Putamen (tissue), 1 donor: ENCODE results near the gene ELP4.

Source experiments
- DNase-seq: peaks from one replicate; pipeline ENCODE4 v3.0.0-alpha.2; 2016; ENCODE audit warnings: low spot score

The ELP4 gene

GRCh38 chr11:31779374-31779791, 269.8 kb downstream of the ELP4 start:
- DNase-seq: no peak

DNA sequence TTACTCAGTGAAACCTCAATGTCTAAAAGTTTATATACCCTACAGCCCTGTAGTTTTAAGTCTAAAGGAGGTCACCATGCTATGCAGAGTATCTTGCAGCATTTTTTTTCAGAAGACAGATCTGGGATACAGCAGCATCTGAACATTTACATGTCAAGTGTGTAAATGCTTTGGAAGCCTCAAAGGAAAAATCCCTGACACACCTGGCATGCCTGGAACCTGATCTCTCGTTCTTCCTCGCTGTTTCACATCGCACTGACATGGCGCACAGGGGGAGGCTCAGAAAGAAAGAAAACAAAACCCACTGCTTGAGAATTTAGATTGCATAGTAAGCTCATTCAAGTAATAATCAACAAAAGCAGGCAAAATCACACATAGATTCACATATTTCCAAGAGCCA, 270.5 kb downstream of the ELP4 start:
- DNase-seq: no peak

DNA sequence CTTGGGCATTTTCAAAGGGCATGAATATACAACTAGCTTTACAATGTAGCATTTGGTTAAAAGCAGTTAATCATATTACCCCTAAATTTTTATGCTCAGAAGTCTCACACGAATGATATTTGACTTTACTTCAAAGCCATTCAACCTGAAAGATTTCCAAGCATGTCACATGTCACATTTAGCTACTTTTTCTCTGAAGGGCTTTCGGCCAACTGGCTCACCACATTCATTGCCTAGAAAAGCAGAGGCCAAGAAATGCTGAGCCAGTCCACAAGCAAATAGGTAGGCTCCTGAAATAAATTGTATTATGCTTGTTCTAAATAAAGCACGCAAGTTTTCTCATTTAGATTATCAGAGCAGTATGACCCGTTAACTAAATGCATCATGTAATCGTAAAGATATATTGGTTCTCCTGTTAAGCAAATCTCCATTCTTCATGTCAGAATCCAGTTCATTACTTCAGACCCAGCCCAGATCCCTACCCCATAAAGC, 271.0 kb downstream of the ELP4 start:
- DNase-seq: no peak

- no peak for DNase-seq
Measured at GRCh38 chr11:31782257-31782656, 272.7 kb downstream of the ELP4 start.

- no peak for DNase-seq
Measured at GRCh38 chr11:31783252-31783651, 273.7 kb downstream of the ELP4 start.

DNA sequence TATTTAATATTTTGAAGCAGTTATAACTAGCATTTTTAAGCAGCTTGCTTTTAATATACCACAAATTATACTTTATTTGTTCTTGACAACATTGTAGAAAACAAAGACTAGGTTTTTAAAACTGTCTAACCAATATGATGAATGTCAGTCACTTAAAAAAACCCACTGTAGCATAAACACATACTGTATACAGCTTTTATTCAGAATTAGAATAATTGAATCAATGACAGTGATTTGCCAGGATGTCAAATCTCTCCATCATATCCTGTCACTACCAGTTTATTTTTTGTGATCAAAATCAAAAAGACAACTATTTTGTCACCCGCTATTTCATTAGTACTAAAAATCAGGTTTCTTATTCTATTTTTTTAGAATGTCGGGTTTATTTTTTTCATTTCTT, 275.0 kb downstream of the ELP4 start:
- DNase-seq: no peak

GRCh38 chr11:31786996-31787685, 277.6 kb downstream of the ELP4 start:
- DNase-seq: peak; percentile 68

GRCh38 chr11:31788085-31788484, 278.5 kb downstream of the ELP4 start:
- DNase-seq: no peak

DNA sequence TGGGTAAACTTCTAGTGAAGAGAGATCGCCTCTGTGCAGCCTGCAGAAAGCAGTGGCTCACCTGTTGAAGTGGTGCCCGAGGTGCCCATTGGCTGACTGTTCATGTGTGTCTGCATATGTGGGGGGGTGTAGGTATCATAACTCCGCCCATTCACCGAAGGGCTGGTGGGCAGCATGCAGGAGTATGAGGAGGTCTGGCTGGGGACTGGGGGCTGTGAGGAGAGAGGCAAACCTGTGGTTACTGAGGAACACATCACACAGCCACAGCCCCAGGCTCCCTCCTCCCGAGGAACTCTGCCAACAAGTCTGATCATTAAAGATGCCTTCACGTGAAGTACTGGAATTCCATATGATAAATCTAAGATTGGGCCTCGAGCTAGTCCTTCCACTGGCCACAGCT, 281.1 kb downstream of the ELP4 start:
- DNase-seq: no peak

GRCh38 chr11:31792036-31792435, 282.5 kb downstream of the ELP4 start:
- DNase-seq: no peak

DNA sequence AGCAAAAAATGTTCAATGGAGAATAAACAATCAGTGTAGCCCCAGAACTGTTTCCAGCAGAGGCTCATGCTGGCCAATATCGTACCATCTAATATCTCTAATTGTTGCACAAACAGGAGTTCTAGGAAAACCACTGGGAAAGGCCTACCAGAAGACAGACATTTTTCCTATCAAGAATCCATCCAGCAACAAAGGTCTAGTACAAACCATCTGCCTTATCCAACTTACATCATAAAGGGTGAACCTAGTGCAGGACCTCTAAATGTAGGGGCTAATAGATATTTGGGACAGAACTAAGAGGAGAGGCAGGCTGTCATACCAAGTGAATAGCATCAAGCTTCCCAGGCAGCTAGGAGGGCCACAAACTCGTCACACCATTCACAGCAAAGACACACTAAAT, 282.9 kb downstream of the ELP4 start:
- no peak for DNase-seq

DNA sequence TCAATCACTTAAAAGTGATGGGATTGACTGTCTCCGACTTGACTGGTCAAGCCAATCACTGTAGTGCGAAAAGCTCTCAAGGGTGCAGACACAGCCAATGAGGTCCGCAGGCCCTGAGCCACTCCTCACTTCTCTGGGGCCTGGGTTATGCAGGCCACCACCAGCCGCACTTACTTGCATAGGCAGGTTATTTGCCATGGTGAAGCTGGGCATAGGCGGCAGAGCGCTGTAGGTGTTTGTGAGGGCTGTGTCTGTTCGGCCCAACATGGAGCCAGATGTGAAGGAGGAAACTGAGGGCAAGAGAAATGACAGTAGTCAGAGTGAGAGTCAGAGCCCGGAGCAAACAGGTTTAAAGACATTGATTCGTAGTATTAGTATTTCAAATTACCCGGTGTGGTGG, 283.7 kb downstream of the ELP4 start:
- DNase-seq: no peak

GRCh38 chr11:31794548-31794947, 285.0 kb downstream of the ELP4 start:
- DNase-seq: no peak

GRCh38 chr11:31795706-31796498, 286.3 kb downstream of the ELP4 start:
- no peak for DNase-seq

DNA sequence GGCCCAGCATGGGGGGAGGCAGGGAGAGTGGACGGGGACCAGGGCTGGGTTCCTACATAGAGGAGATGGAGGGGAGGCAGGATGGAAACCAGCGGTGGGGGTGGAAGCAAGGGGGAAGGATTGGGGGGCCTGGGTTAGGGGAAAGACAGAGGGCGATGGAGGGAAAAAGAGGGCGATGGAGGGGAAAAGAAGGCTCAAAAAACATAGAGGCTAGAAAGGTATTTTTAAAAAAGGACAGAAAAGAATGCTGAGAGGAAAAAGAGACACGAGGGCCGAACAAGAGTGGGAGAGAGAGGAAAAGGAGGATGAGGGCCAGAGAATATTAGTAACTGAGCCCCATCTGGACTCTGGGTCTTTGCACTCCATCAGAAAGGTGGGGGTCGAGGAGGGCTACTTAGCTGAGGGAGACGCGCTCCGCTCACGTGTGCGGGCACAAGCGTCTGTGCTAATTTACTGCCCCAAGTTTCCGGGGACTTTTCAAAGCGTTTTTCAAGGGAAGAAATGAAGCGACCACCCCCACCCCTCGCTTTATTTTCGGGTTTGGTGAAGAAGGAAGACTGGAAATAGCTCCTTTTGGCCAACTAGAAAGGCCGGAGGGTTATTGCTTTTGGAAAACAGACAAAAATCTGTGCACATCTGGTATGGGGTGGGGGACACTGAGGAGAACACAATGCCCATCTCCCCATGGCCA, 287.1 kb downstream of the ELP4 start:
- no peak for DNase-seq

DNA sequence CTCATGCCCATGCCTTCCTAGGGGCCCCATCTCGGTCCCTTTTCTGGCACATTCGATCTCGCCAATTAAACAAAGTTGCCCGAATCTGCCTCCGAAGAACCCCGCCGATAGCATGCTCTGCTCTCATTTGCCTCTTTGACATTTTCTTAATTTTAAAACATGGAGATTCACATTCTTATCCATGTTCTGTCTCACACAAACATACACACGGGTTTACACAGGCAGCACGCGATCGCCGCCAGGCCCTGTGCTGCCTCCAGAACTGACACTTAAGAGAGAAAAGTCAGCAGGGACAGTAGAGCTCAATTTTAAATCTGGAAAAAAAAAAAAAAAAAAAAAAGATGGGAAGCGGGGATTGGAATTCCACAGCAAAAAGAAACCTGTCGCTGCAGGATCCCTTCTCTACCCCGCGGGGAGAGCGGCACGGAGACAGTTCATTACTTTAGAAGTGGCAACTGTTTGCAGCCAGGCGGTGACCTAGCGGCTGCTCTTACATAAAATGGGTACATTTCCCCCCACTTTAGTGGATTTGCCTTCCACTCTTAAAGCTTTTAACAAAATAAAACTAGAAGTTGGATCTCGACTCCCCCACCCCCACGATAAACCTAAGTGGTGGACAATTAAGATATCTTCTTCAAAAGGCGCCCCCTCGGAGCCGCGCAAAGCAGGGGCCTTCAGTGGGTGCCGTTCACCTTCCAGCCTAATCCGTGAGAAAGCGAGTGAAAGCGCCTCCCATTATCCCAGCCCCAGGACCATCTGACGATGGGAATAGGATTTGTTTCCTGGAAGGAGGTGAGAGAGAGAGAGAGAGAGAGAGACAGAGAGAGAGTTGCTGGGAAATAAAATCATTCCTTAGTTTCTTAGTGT, 287.9 kb downstream of the ELP4 start:
- DNase-seq: no peak

DNA sequence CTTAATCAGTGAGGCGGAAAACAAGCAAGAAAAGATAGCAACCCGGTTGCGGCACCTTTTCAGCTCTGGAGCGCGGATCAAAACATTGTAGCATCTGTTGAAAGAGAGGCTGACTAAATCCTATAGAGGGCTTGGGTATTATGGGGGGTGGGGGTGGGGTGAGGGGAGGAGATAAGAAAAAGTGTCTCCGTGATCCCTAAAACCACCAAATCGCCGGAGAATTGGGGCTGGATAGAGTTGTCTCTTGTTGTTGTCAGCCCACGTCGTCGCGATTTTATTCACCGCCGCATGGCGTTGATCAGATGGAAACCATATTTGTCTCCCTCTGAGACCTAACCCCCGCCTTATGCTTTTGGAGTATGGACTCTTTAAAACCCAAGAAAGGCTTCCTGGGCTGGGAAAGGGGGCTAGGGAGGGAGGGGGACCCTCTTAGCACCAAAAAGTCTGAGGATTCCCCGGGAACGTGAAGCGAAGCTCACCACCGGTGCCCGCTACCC, 288.5 kb downstream of the ELP4 start:
- no peak for DNase-seq

DNA sequence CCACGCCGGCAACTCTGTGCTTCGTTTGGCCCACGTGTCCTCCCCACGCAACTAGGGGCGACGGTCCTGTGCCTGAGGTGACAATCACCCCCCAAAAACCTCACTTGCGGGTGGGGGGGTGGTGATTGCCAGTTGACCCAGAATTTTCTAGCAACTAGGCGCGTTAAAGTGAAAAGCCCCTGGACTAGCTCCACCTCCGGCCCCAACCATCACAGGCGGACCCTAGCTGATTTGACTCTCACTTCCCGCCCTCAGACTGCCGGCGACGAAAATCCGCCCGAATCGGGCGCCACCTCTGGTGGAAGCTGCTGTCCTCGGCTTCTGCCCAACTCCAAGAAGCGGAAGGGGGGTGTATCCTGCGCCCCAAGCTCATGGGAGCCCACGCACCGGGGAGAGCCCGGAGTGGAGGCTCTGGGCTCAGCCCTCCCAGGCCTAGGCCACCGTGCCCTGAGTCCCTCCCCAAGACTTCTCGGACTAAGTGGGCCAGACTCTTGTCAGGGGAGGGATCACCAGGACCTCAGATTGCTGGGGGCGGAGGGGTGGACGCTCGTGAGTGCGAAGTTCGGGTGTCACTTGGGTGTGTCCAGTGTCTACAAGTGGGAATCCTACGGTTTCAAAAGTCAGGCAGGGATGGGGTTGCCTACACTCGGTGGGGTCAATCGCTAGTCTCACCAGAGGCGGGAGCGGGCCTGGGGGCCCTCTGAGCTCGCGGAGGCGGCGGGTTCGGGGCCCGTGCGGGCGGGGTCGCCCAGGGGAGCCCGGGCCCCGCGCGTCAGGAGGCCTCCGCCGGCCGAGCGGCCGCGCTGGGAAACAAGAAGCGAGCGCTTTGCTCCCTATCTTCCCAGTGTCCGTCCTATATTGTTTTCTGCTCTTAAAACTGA, 289.2 kb downstream of the ELP4 start:
- no peak for DNase-seq

DNA sequence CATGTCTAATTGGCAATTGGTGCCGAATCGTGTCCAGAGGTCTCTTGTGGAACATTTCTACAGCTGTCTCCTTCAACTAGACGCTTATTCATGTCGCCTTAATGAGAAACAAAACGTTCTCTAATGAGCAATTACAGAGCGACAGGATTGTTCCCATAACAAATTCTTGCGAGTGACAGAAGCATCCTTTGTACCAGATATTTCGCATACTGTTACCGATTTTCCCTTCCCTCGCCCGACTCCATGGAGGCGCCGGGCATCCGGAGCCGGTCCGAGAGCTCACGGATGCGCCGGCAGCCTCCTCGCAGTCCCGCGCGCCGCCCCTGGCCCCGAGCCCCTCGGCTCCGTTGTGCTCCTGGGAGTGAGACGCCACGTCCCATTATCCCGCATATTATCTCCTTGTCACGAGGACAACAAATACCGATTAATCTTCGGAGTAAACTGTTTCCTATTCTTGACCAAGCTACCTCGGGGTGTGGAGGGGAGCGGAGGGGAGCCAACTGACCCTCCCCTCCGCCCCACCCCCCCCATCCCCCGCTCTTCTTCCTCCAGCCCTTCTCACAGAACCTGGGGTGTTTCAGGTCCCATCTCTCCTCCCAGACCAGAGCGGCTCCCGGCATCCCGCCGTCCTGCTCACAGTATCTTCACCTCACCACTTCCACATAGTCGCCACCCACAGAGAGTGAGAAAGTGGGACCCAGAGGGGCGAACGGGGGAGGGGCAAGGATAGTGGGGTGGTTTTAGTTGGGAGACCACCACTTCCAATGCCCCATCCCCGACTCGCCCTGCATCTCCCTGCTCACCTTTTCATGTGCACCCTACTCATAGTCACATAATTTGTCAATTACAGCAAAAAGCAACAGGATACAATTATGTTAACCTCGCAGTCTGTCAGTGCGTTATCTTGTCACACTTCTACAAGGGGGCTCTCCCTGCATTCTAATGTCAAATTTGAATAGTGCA, 290.1 kb downstream of the ELP4 start:
- DNase-seq: no peak
